Pancreas (tissue), 10 donors: ENCODE measurements around the gene RIPOR3. TPM values are rescaled to one million over a fixed set of nuclear protein-coding genes. Genes with fewer than 3 reads are reported as not detected.
"Not testable (repeated sequence)": the region's sequence is repeated elsewhere in the genome, so short reads cannot be mapped to it uniquely, and the experiment has no call there.

ENCODE experiments used
- ATAC-seq, 4 donors: fragments of 200-7000 bp; cut with Tn5 transposase; one replicate each; pipeline versions ENCODE4 v1.8.0 to v1.9.1; 2020; ENCODE audit warnings: mild to moderate bottlenecking in 4 of 4, moderate library complexity in 4 of 4
- DNase-seq, 6 donors: peaks; one replicate each; pipeline ENCODE4 v3.0.0-alpha.2; 2020
- FAIRE-seq: peaks from 2 replicates; lab custom pipeline; 2012; peaks lifted over from hg19 to GRCh38; lab: Jason Lieb, UNC
- H3K27ac ChIP-seq, 4 donors: fragments of 200-600 bp; sonication (generic); 1 replicate in 3 of 4; 2 replicates in 1 of 4; pipeline versions ENCODE4 v1.5.0 to v1.8.0; 2020
- H3K27me3 ChIP-seq, 4 donors: fragments of 200-600 bp; one replicate each; pipeline ENCODE4 v1.8.0; 2021
- H3K36me3 ChIP-seq, 3 donors: fragments of 200-600 bp; sonication (generic) in 1 of 3; one replicate each; pipeline versions ENCODE4 v1.5.0 to v1.8.0; 2020 to 2021
- H3K4me1 ChIP-seq, 3 donors: fragments of 200-600 bp; one replicate each; pipeline ENCODE4 v1.8.0; 2021
- H3K4me3 ChIP-seq, 4 donors: fragments of 200-600 bp; sonication (generic) in 2 of 4; one replicate each; pipeline versions ENCODE4 v1.5.0 to v1.8.0; 2020 to 2021
- H3K9me3 ChIP-seq, 4 donors: fragments of 200-600 bp; one replicate each; pipeline ENCODE4 v1.8.0; 2021
- WGBS, 2 donors: extraction: QIAGEN DNeasy Blood & Tissue Kit; methylation state at CpG; one replicate each; pipeline ENCODE4 v1.1.7; 2013; 5-methylcytosine and 5-hydroxymethylcytosine counted together
- intact Hi-C, 3 donors: fragments of 100-400 bp; cut with DNase I; formaldehyde crosslinking; loops; one replicate each; pipeline versions ENCODE4 v1.11.1 to v1.14.2; 2022
- polyA plus RNA-seq, 2 donors: library from polyadenylated mRNA; stranded (reverse); fragments of 200-250 nt; gene quantifications; one replicate each; pipeline ENCODE4 v1.2.3, GENCODE V29; 2013
- total RNA-seq, 6 donors: library from RNA; stranded (reverse); fragmentation: NEBNext Ultra II Directional in 4 of 6; extraction: Animal tissue kit (Norgen Biotek cat#: 25700) in 4 of 6; gene quantifications; one replicate each; pipeline versions ENCODE4 v1.2.1 to v1.2.4, GENCODE V29; 2021 to 2023
- TF ChIP-seq, protein P1 (sequence below), 4 donors: fragments of 200-600 bp; sonication (generic) in 3 of 4; IDR thresholded peaks; one replicate each; pipeline versions ENCODE4 v1.5.0 to v1.8.0; 2021; ENCODE audit warnings: antibody characterized with exemption in 4 of 4
- donor health status: healthy with polysubstance abuse.
- donor health status: DM: no; HTN: no; CAD: no; lungs with moderate emphysema.
- donor health status: DM: no; HTN: no; CAD: no.
- donor health status: control.
- donor health status: control.
- donor health status: Bipolar disorder and iron deficiency.
- donor health status: DM: yes; HTN: yes; CAD: no.
- donor health status: DM: no; HTN: no; CAD: no.
- donor health status: DM: no; HTN: no; CAD: no.
- donor health status: DM: yes; HTN: yes; CAD: no.

The RIPOR3 gene
- total and polyA plus RNA-seq, 8 donors: 0.67 to 11.3 (median 2.1) TPM

- no peak for ATAC-seq
- DNase-seq: no peak
- intact Hi-C loops: no loop called here
- Histone ChIP-seq H3K27ac (no peak overlapping the region), H3K4me1 (no peaks in the 10 kb centered on the region), H3K27me3 (no peaks in the 10 kb centered on the region), H3K36me3 (no peaks in the 10 kb centered on the region), H3K4me3 (no peak overlapping the region), H3K9me3 (no peaks in the 10 kb centered on the region)
- no peak for FAIRE-seq
- TF ChIP-seq, protein P1, sequence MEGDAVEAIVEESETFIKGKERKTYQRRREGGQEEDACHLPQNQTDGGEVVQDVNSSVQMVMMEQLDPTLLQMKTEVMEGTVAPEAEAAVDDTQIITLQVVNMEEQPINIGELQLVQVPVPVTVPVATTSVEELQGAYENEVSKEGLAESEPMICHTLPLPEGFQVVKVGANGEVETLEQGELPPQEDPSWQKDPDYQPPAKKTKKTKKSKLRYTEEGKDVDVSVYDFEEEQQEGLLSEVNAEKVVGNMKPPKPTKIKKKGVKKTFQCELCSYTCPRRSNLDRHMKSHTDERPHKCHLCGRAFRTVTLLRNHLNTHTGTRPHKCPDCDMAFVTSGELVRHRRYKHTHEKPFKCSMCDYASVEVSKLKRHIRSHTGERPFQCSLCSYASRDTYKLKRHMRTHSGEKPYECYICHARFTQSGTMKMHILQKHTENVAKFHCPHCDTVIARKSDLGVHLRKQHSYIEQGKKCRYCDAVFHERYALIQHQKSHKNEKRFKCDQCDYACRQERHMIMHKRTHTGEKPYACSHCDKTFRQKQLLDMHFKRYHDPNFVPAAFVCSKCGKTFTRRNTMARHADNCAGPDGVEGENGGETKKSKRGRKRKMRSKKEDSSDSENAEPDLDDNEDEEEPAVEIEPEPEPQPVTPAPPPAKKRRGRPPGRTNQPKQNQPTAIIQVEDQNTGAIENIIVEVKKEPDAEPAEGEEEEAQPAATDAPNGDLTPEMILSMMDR (IDR thresholded peaks at IDR 0.05): no peak
- 93 to 97% methylated on average over 5 of the region's 5 CpGs for WGBS, 2 donors
Observed at GRCh38 chr20:50699688-50700087, 8.3 kb upstream of the RIPOR3 start.

- H3K4me3 ChIP-seq, H3K9me3 ChIP-seq, FAIRE-seq, H3K4me1 ChIP-seq, intact Hi-C loops, DNase-seq, H3K27me3 ChIP-seq, H3K36me3 ChIP-seq, ATAC-seq, H3K27ac ChIP-seq: not testable (repeated sequence)
- 92 to 93% methylated on average over 7 of the region's 7 CpGs for WGBS, 2 donors
Observed at GRCh38 chr20:50698255-50698654, 6.9 kb upstream of the RIPOR3 start.

GRCh38 chr20:50695135-50695872, 4.0 kb upstream of the RIPOR3 start:
- no peaks in the 10 kb centered on the region for H3K9me3 ChIP-seq
- H3K36me3 ChIP-seq: no peaks in the 10 kb centered on the region
- intact Hi-C loops: no loop called here
- H3K27me3 ChIP-seq: no peaks in the 10 kb centered on the region
- H3K4me1 ChIP-seq: peaks cover 1 to 6% (median 4%) of the 10 kb centered on the region in 3 donors
- FAIRE-seq (no peak), ATAC-seq (peak in 1 of 4 donors; percentile 36), DNase-seq (no peak)
- WGBS, 2 donors: 79 to 81% methylated on average over 9 of the region's 9 CpGs
- TF ChIP-seq, protein P1 (IDR thresholded peaks at IDR 0.05): no peak
- no peak overlapping the region for H3K27ac ChIP-seq
- H3K4me3 ChIP-seq: no peak overlapping the region

DNA sequence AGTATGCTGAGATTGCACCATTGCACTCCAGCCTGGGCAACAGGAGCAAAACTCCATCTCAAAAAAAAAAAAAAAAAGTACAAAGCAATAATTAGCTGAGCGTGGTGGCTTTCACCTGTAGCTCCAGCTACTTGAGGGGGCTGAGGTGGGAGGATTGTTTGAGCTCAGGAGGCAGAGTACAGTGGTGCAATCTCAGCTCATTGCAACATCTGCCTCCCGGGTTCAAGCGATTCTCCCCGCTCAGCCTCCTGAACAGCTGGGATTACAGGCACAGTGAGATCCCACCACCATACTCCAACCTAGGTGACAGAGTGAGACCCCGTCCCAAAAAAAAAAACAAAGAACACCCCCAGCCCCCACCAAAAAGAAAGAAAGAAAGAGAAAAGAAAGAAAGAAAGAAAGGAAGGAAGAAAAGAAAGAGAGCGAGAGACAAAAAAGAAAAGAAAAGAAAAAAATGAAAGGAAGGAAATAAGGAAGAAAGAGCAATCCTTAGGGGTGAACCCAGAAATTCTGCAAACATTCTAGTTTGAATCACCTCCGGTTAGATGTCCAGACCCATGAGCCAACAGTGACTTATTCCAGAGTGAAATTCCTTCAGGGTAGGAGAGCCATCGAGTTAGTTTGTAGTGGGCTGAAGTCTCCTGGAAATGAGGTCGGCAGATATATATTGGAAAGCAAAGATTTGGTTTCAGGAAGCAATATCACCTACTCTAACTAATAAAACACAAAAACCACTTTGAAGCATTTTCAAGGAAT, 3.2 kb upstream of the RIPOR3 start:
- DNase-seq (no peak), FAIRE-seq (no peak), ATAC-seq (no peak)
- no peaks in the 10 kb centered on the region for H3K36me3 ChIP-seq
- H3K27ac ChIP-seq: no peak overlapping the region
- intact Hi-C loops: no loop called here
- no peaks in the 10 kb centered on the region for H3K9me3 ChIP-seq
- H3K4me3 ChIP-seq: no peak overlapping the region
- TF ChIP-seq, protein P1 (IDR thresholded peaks at IDR 0.05): no peak
- 88 to 93% methylated on average over 9 of the region's 9 CpGs for WGBS, 2 donors
- H3K4me1 ChIP-seq: peaks cover 9 to 11% (median 9%) of the 10 kb centered on the region in 3 donors
- no peaks in the 10 kb centered on the region for H3K27me3 ChIP-seq

DNA sequence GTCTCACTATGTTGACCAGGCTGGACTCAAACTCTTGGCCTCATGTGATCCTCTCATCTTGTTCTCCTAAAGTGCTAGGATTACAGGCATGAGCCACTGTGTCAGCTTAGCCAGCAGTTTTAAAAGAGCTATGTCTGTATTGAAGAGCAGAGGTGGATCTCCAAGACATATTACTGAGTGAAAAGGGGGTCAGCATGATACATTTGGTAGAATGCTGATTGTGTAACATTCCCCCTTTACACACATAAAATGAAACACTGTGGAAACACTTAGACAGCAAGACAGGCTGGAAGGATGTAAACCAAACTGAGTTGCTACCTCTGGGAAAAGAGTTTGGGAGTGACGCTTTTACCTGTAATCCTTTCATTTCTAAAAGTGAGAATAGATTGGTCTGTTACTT, 1.7 kb upstream of the RIPOR3 start:
- 98 to 100% methylated on average over 1 of the region's 1 CpG for WGBS, 2 donors
- H3K36me3 ChIP-seq: no peaks in the 10 kb centered on the region
- DNase-seq: no peak
- H3K9me3 ChIP-seq: no peaks in the 10 kb centered on the region
- intact Hi-C loops: no loop called here
- TF ChIP-seq, protein P1 (IDR thresholded peaks at IDR 0.05): no peak
- peaks cover 9 to 13% (median 11%) of the 10 kb centered on the region in 3 donors for H3K4me1 ChIP-seq
- no peak for ATAC-seq
- no peak overlapping the region for H3K27ac ChIP-seq
- no peak for FAIRE-seq
- H3K4me3 ChIP-seq: no peak overlapping the region
- no peaks in the 10 kb centered on the region for H3K27me3 ChIP-seq
